Vagina (tissue), 2 donors: ENCODE results near the gene RPP14. TPM values are rescaled to one million over a fixed set of nuclear protein-coding genes. Genes with fewer than 3 reads are reported as not detected.

Experiments used
- DNase-seq, 2 donors: peaks; one replicate each; pipeline ENCODE4 v3.0.0-alpha.2; 2017; ENCODE audit errors: extremely low spot score in 2 of 2
- H3K27ac ChIP-seq: fragments of 200-600 bp; sonication (generic); one replicate; pipeline ENCODE4 v1.5.1; 2019
- H3K27me3 ChIP-seq: fragments of 200-600 bp; sonication (generic); one replicate; pipeline ENCODE4 v1.5.1; 2019
- H3K36me3 ChIP-seq, 2 donors: fragments of 200-600 bp; sonication (generic); one replicate each; pipeline ENCODE4 v1.5.1; 2017 to 2019
- H3K4me1 ChIP-seq: fragments of 200-600 bp; sonication (generic); one replicate; pipeline ENCODE4 v1.5.1; 2019
- H3K4me3 ChIP-seq, 2 donors: fragments of 200-600 bp; sonication (generic); 1 replicate in 1 of 2; 2 replicates in 1 of 2; pipeline ENCODE4 v1.5.1; 2016 to 2019
- H3K9me3 ChIP-seq: fragments of 200-600 bp; sonication (generic); one replicate; pipeline ENCODE4 v1.5.1; 2019
- POLR2A ChIP-seq, 2 donors: fragments of 450-650 bp; IDR thresholded peaks; one replicate each; pipeline ENCODE4 v1.6.1; 2017; ENCODE audit warnings: antibody characterized with exemption in 2 of 2, mild to moderate bottlenecking in 2 of 2, moderate library complexity in 2 of 2
- POLR2AphosphoS5 ChIP-seq, 2 donors: sonication (generic); formaldehyde crosslinking; IDR thresholded peaks; one replicate each; pipeline ENCODE4 v1.9.0; 2017; ENCODE audit warnings: antibody characterized with exemption in 2 of 2, mild to moderate bottlenecking in 2 of 2, low read depth in 1 of 2; ENCODE audit not compliant: insufficient read depth in 1 of 2
- intact Hi-C: fragments of 100-400 bp; cut with DNase I; formaldehyde crosslinking; loops from one replicate; pipeline ENCODE4 v1.15.1; 2023
- total RNA-seq: library from RNA; depleted of rRNA; stranded (reverse); fragments of >200 nt; gene quantifications from one replicate; pipeline ENCODE4 v1.2.3, GENCODE V29; 2016
- TF ChIP-seq, protein P1 (sequence below), 3 experiments: fragments of 450-650 bp in 2 of 3; fragments of 200-600 bp in 1 of 3; sonication (generic) in 1 of 3; IDR thresholded peaks; one replicate each; pipeline ENCODE4 v1.5.1; 2017 to 2019; ENCODE audit warnings: antibody characterized with exemption in 3 of 3, mild to moderate bottlenecking in 2 of 3, moderate library complexity in 2 of 3

RPP14 gene
- total RNA-seq, 1 donor from 2014 or later, result 16.9 TPM

DNA sequence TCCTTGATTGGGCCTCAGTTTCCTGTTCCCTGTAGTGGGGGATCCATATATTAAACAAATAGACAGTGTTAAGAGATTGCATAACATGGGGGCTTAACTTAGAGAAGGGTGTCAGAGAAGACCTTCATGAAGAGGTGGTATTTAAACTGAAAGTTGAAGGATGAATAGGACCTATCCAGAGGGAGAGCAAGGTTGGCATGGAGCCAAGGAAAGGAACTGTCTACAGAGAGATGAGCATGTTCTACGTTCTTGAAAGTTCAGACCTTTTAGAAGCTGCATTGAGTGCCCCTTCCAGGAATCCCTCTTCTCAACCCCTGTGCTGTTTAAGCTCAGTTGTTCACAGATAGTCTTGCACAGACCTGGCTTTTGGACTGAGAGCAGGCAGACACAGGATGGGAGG lies 2.7 kb downstream of the RPP14 start:
- Histone ChIP-seq H3K27me3 (no peaks in the 10 kb centered on the region), H3K36me3 (peaks cover 0 to 38% of the 10 kb centered on the region in 2 donors), H3K4me3 (peak overlapping the region in 1 of 2 donors; percentile 22), H3K9me3 (no peaks in the 10 kb centered on the region), H3K27ac (no peak overlapping the region), H3K4me1 (peaks cover 35% of the 10 kb centered on the region)
- intact Hi-C loops, result no loop called here
- TF ChIP-seq POLR2AphosphoS5 (IDR thresholded peaks at IDR 0.05; ENCODE audit: insufficient read depth in 1 of 2, low read depth in 1 of 2), result no peak
- TF ChIP-seq POLR2A (IDR thresholded peaks at IDR 0.05), result no peak
- TF ChIP-seq, protein P1, sequence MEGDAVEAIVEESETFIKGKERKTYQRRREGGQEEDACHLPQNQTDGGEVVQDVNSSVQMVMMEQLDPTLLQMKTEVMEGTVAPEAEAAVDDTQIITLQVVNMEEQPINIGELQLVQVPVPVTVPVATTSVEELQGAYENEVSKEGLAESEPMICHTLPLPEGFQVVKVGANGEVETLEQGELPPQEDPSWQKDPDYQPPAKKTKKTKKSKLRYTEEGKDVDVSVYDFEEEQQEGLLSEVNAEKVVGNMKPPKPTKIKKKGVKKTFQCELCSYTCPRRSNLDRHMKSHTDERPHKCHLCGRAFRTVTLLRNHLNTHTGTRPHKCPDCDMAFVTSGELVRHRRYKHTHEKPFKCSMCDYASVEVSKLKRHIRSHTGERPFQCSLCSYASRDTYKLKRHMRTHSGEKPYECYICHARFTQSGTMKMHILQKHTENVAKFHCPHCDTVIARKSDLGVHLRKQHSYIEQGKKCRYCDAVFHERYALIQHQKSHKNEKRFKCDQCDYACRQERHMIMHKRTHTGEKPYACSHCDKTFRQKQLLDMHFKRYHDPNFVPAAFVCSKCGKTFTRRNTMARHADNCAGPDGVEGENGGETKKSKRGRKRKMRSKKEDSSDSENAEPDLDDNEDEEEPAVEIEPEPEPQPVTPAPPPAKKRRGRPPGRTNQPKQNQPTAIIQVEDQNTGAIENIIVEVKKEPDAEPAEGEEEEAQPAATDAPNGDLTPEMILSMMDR (IDR thresholded peaks at IDR 0.05), result no peak
- no peak for DNase-seq

DNA sequence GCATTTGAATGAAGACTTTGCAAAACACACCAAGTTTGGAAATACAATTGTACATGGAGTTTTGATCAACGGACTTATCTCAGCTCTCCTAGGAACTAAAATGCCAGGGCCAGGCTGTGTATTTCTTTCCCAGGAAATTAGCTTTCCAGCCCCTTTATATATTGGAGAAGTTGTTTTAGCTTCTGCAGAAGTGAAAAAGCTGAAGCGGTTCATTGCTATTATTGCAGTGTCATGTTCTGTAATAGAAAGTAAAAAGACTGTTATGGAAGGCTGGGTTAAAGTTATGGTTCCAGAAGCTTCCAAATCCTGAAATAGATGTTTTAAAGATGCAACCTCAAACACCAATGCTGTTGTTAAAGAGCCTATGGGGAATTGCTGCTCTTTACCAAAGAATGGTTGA lies 11.8 kb downstream of the RPP14 start:
- H3K4me3 ChIP-seq, result no peak overlapping the region
- H3K36me3 ChIP-seq, result peaks cover 0 to 54% of the 10 kb centered on the region in 2 donors
- no peaks in the 10 kb centered on the region for H3K9me3 ChIP-seq
- TF ChIP-seq POLR2AphosphoS5 (IDR thresholded peaks at IDR 0.05; ENCODE audit: insufficient read depth in 1 of 2, low read depth in 1 of 2) (no peak), POLR2A (IDR thresholded peaks at IDR 0.05) (no peak)
- TF ChIP-seq, protein P1 (IDR thresholded peaks at IDR 0.05), result no peak
- no peaks in the 10 kb centered on the region for H3K27me3 ChIP-seq
- intact Hi-C loops, result no loop called here
- no peaks in the 10 kb centered on the region for H3K4me1 ChIP-seq
- H3K27ac ChIP-seq, result no peak overlapping the region
- DNase-seq, result no peak

- intact Hi-C loops, result loop anchor here (5.0 to 10.0 kb wide), 2 partner anchors 91 to 213 kb away; partner anchors contain the start of gene ACOX2
- Histone ChIP-seq H3K9me3 (no peaks in the 10 kb centered on the region), H3K27ac (no peak overlapping the region), H3K4me1 (peaks cover 12% of the 10 kb centered on the region), H3K36me3 (peaks cover 0 to 17% of the 10 kb centered on the region in 2 donors), H3K4me3 (no peak overlapping the region), H3K27me3 (no peaks in the 10 kb centered on the region)
- DNase-seq, result no peak
- TF ChIP-seq POLR2AphosphoS5 (IDR thresholded peaks at IDR 0.05; ENCODE audit: insufficient read depth in 1 of 2, low read depth in 1 of 2), result no peak
- TF ChIP-seq POLR2A (IDR thresholded peaks at IDR 0.05), result no peak
- TF ChIP-seq, protein P1 (IDR thresholded peaks at IDR 0.05), result no peak
Observed at GRCh38 chr3:58321791-58322190, 15.7 kb downstream of the RPP14 start.

DNA sequence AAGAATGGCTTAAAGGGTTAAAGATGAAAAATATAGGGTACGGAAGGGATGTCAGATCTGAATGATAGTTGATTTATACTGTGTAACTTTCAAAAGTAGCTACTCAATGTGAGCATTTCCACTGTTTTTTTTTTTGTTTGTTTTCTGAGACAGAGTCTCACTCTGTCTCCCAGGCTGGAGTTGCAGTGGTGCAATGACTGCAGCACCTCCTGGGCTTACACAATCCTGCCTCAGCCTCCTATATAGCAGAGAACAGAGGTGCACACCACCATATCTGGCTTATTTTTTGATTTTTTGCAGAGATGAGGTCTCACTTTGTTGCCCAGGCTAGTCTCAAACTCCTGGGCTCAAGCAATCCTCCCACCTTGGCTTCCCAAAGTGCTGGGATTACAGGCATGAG lies 16.7 kb downstream of the RPP14 start:
- H3K4me3 ChIP-seq, result no peak overlapping the region
- intact Hi-C loops, result loop anchor here (5.0 to 10.0 kb wide), 2 partner anchors 90 to 212 kb away; partner anchors contain the start of gene ACOX2
- no peak for DNase-seq
- TF ChIP-seq, protein P1 (IDR thresholded peaks at IDR 0.05), result no peak
- no peak for TF ChIP-seq POLR2A (IDR thresholded peaks at IDR 0.05)
- no peak for TF ChIP-seq POLR2AphosphoS5 (IDR thresholded peaks at IDR 0.05; ENCODE audit: insufficient read depth in 1 of 2, low read depth in 1 of 2)
- peaks cover 0 to 7% of the 10 kb centered on the region in 2 donors for H3K36me3 ChIP-seq
- no peak overlapping the region for H3K27ac ChIP-seq
- no peaks in the 10 kb centered on the region for H3K27me3 ChIP-seq
- H3K9me3 ChIP-seq, result no peaks in the 10 kb centered on the region
- peaks cover 12% of the 10 kb centered on the region for H3K4me1 ChIP-seq

GRCh38 chr3:58323529-58324390 lies 17.7 kb downstream of the RPP14 start:
- Histone ChIP-seq H3K27ac (no peak overlapping the region), H3K4me3 (no peak overlapping the region), H3K9me3 (no peaks in the 10 kb centered on the region), H3K36me3 (no peaks in the 10 kb centered on the region), H3K4me1 (peaks cover 12% of the 10 kb centered on the region), H3K27me3 (no peaks in the 10 kb centered on the region)
- TF ChIP-seq, protein P1 (IDR thresholded peaks at IDR 0.05), result no peak
- TF ChIP-seq POLR2AphosphoS5 (IDR thresholded peaks at IDR 0.05; ENCODE audit: insufficient read depth in 1 of 2, low read depth in 1 of 2) (no peak), POLR2A (IDR thresholded peaks at IDR 0.05) (no peak)
- DNase-seq, result no peak
- intact Hi-C loops, result loop anchor here (5.0 to 10.0 kb wide), 2 partner anchors 89 to 211 kb away; partner anchors contain the start of gene ACOX2
